Measurements from ENCODE around the gene ERGIC2.
A peak's percentile ranks its signal among the peaks of the same experiment; 100 is the strongest.

Gene ERGIC2

DNA sequence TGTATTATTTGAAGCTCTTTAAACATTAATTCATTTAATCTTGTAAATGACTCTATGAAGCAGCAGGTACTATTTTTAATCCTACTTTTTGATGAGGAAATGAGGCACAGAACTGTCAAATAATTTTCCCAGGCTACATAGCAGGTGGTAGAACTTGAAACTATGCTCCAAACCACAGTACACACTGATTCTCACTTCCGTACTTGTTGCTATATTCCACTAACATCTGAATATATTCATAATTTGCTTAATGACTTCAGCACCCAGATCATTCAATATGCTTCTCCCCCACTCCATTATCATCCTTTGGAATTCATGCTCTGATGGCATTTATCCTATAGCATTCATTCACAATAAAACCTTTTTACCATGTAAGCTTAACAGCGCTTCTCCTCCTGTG lies 4.9 kb downstream of the ERGIC2 start:
- DNase-seq (ENCODE audit: low spot score): no peak

DNA sequence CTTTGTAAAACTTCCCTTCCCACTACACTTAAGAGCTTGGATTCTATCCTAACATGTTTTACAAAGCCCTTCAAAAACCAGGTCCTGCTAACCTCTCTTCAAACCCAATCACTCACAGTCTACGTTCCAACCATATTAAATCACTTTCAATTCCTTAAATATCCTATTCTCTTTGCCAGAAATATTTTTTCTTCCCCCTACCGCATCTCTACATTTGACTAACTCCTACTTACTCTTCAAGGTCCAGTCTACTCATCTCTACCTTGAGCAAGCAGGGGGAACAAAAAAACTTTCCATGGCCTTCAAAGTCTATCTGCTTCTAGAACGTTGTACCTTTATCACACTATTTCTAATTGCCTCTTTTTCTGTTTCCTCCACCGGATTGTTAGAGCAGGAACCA lies 6.1 kb downstream of the ERGIC2 start:
- DNase-seq (ENCODE audit: low spot score): no peak

- DNase-seq (ENCODE audit: low spot score): no peak
These were observed 7.0 kb downstream of the ERGIC2 start for GRCh38 chr12:29374012-29374411.

DNA sequence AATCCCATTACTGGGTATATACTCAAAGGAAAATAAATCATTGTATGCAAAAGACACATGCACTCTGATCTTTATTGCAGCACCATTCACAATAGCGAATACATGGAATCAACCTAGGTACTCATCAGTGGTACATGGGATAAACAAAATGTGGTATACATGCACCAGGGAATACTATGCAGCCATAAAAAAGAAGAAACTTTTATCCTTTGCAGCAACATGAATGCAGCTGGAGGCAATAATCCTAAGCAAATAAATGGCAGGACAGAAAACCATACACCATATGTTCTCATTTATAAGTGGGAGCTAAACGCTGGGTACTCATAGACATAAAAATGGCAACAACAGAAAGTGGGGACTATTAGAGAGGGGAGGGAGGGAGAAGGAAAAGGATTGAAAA lies 15.9 kb downstream of the ERGIC2 start:
- DNase-seq (ENCODE audit: low spot score): no peak

DNA sequence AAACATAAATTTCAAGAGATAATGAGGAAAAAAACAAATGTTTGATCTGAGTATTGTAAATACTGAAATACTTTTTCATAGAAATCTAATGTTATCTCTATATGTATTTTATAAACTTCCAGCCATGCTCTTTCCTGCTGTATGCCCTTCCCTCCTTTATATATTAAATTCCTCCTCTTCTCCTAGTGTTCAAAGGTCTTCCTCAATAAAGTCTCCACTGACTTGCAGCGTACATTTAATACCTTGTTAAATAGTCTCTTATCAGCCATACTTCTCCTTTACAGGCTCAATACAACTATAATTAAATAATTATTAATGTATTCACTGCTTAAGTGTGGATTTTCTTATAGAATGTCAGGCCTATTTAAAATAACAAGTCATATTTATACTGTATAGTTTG lies 26.0 kb downstream of the ERGIC2 start:
- no peak for DNase-seq (ENCODE audit: low spot score)

DNA sequence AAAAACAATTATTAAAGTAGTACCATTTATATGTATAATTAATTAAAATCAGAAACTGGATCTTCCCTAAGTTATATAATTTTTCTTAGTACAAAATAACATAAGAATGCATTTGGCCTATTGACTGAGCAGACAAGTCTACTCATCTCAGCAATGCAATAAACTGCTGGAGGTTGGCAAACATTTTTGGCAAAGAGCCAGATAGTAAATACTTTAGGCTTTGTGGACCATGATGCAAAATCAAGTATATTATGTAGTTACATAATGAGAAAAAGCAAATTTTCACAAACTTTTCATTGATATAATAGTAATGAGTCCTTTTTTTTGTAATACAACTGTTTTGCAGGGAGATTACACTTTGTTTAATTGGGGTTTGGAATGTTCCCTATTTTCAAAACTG lies 30.9 kb downstream of the ERGIC2 start:
- no peak for DNase-seq (ENCODE audit: low spot score)

DNA sequence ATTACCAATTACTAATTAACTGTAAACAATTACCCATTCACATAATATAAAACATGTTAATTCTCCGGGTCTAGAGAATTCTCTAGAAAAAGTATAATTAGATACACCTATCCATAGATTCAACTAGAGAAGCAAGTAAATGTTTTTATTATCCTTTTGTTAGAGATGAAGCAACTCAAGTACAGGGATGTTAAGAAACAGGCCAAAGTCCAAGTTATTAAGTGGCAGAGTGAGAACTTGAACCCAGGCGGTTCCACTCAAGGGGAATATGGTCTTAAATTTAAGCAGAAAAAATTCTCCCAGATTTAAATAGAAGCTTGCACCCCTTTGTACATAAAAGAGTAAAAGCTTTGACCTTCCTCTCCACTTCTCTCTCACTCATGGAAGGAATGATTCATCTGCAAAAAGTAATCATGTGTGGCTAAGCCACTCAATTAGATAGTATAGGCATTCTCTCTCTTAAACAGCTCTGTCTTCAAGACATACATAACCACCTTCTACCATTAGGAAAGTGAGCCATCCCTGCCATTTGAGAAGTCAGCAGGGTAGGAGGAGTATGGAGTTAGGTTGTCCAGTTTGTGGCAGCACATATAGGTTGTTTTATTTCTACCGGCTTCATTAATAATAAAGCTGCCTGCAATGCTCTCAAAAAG lies 34.1 kb downstream of the ERGIC2 start:
- no peak for DNase-seq (ENCODE audit: low spot score)

DNA sequence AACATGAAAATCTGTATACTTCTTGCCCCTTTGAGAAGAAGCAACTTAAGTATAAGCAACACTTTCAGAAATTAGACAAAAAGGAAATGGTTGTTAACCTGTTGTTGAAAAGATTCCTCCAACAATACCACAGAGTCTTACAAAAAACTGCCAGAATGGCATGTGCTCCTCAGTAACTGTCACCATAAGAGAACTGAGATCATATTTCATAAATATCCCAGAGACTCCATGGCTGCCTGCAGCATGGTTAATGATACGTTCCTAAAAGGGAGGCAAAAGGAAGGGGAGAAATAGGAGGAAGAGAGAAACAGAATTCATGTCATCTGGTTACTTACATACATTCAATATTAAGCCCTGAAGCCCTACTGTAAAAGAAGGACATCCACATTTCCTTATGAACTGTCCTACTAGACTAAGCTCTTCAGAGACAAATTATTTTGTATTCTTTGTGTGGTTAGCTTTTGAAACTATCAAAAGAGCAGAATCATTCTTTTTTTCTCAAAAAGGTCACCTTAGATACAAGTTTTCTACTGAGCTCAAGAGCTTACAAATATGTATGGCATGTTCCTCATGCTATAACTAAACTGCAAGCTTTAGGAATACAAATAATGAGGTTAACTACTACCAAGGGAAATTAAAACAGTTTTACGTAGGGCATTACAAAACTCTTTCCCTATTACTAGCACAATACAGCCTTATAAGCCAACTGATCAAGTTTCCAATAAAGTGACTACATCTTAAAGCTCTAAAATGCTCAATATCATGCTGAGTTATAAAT lies 37.8 kb downstream of the ERGIC2 start:
- DNase-seq (ENCODE audit: low spot score): no peak

DNA sequence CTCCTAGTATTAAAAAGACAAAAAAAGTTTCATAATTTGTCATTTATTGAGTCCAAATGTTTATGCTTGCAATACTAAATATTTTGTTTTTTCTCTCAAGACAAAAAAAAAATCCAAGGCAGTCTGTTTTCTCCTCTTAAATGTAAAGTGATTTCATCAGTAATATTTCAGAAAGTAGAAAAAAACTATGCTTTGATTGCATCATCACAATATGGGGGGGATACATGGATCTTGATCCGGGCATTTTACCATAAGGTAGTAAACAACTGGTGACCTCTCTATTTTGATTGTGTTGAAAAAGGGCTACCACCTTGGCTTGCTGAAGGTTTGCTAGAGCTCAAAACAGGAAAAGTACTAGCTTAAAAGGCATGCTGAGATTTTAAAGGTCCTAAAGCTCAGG lies 43.6 kb downstream of the ERGIC2 start:
- no peak for DNase-seq (ENCODE audit: low spot score)

DNA sequence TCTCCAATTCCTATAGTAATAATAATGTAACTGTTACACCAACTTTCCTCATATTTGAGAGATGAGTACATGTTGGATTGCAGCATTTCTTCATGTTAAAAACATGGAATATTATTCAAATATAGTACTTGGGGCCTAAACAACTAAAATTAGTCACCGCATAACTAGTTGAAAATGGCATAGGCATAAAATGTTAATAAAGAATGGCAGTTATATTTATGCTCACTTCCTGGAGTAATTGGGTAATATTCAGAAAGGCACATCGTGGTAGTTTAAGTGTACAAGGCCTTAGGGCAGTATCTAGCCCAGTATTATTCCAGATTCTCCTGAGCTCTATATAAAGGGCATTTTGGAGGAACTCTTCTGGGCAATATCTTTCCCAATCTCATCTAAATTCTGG lies 46.0 kb downstream of the ERGIC2 start:
- DNase-seq (ENCODE audit: low spot score): no peak

DNA sequence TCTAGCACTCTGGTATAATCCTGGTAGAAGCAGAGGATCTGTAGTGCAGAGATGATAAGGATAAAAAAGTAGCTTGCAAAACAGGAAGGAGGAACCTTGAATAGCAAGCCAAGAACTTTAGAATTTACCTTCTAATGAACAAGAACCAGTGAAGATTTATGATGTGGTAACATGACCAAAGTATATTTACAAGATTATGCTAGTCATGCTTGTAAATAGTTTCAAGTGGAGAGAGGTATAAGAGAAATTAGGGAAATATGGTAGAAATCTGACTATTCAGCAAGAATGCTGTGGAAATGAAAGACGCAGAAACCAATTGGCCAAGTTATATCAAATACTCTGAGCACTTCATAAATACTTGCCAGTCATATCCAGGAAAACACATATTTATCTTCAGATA lies 47.8 kb downstream of the ERGIC2 start:
- DNase-seq (ENCODE audit: low spot score): no peak

- no peak for DNase-seq (ENCODE audit: low spot score)
These were observed 51.6 kb downstream of the ERGIC2 start for GRCh38 chr12:29329411-29329810.

DNA sequence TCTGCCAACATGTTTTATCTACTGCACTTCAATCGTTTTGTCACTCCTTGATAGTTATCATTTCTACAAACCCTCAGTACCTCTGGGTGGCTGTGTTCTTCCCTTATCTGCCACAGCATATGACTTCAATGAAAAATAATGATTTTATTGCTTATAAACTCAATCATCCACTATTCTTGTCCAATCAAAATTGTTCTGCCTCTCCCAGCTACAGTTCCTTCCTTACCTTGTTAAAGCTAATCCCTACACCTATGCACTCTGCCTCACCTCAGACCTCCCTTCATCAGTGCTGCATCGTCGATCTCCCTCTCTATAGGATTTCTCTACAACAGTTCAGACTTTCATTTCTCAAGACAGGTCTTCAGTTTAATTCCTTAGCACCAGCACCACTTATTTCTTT lies 58.8 kb downstream of the ERGIC2 start:
- DNase-seq (ENCODE audit: low spot score): no peak

GRCh38 chr12:29320295-29321085 lies 60.5 kb downstream of the ERGIC2 start:
- no peak for DNase-seq (ENCODE audit: low spot score)

DNA sequence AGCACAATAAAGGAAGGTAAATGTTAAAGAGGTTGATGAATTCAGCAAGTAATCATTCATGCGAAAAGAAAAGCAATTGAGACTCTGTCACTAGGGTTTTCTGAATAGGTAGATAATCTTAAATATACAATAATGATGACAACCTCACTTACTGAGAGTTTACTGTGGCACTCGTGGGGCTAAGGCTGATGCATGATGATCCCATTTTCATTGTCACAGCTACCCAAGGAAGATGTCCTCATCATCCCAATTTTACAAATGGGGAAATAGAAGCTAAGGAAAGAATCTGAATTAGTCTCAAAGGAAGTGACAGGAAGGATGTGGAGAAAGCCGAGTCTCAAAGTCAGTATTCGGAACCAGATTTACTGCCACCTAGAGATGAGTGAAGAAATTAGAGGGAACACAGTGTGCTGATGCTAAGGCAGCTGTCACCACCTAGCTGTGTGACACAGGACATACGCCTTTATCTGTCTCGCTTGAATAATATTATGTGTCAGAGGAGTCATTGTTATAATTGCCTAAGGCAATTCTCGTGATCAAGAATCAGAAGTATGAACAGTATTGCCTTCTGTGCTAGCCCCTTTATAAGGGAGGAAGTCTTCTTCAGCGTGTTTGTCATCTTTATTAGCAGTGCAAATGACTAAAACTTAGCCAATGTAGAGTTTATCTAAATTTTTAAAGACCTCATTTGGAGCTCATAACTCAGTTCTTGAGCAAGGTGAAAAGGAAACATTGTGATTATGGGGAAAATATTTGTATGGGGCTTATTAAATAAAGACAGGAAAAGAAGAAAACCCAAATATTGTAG lies 63.2 kb downstream of the ERGIC2 start:
- DNase-seq (ENCODE audit: low spot score): peak; percentile 80

DNA sequence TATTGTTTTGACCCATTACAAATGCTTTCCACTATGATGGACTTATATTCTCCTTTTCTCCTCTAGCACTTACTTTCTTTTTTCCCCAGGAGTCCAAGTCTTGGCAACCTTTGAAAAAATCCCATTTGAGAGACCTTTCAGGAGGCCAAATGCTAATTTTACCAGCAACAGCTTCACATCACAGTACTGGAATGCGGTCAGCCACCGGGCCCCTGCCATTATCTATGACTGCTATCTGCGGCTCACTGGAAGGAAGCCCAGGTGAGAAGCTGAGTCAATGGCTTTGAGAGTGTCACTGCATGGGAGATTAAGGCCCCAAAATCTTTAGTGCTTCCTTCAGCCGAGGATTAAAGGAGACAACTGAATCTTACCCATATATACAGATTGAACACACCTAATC lies 64.2 kb downstream of the ERGIC2 start:
- no peak for DNase-seq (ENCODE audit: low spot score)

DNA sequence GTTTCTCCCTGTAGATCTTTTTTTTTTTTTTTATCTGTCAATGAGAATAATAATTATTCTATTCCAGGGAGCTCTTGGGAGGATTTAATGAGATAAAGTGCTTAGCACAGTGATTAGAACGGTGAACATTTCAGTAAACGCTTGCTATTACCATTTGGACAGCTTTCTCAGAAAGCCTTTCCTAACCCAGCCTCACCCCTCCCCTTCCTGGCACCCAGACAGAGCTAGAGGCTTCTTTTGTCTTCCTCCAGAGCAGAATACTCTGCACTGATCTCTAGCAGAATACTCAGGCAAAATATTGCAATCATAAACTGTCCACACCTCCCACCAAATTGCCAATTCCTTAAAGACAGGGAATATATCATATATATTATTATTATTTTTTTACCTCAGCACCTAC lies 66.6 kb downstream of the ERGIC2 start:
- no peak for DNase-seq (ENCODE audit: low spot score)

GRCh38 chr12:29310899-29311298 lies 70.1 kb downstream of the ERGIC2 start:
- DNase-seq (ENCODE audit: low spot score): no peak

DNA sequence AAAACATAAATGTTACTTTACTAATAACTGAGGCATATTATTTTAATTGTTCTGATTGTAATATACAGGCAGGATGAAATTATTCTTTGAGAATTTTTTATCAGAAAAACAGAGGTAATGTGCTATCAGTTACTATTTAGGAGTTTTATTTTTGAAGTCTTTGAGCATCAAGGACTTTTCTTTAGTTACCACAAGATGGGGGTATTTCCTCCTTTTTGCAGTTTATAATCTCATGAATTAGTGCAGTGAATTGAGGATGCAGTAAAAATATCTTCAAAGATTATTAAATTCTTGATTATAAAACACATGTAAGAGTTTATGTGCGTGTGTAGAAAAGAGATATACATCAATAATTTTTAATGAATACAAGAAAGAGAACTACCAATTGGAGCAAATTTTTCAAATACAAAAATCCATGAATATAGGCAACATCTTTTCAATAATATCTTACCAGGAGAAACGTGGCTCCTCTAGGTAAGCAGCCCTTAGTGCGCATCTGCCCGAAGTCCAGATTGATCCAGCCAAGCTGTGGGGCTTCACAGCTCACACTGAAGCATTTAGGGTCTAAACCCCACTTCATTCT lies 71.6 kb downstream of the ERGIC2 start:
- no peak for DNase-seq (ENCODE audit: low spot score)

GRCh38 chr12:29306682-29307081 lies 74.3 kb downstream of the ERGIC2 start:
- no peak for DNase-seq (ENCODE audit: low spot score)

GRCh38 chr12:29306266-29306665 lies 74.7 kb downstream of the ERGIC2 start:
- no peak for DNase-seq (ENCODE audit: low spot score)
